Activated CD8-positive, alpha-beta T cell treated with anti-CD3 and anti-CD28 coated beads, Interleukin-2, amount 10 ng/mL, durations not matched to agents 7 days and 5 days (primary cell): ENCODE data around the gene HDAC9. TPM values are rescaled to one million over a fixed set of nuclear protein-coding genes. Genes with fewer than 3 reads are reported as not detected.

Experiments
- ATAC-seq: fragments of 150-1000 bp; cut with Tn5 transposase; one replicate; pipeline ENCODE4 v1.10.0; 2021; ENCODE audit warnings: moderate library complexity
- CTCF ChIA-PET: fragments of 350-600 bp; sonication (Branson Sonifier 250); formaldehyde crosslinking; loops from one replicate; lab custom pipeline; 2021; ENCODE audit warnings: antibody characterized with exemption; lab: Charles Lee
- POLR2A ChIA-PET: fragments of 350-600 bp; sonication (Branson Sonifier 250); formaldehyde crosslinking; loops from one replicate; lab custom pipeline; 2021; ENCODE audit warnings: antibody characterized with exemption; lab: Charles Lee
- DNase-seq: peaks from one replicate; pipeline ENCODE4 v3.0.0-alpha.2; 2020
- H3K27ac Mint-ChIP-seq: one replicate; pipeline ENCODE4 v1.8.0; 2021; ENCODE audit warnings: mild to moderate bottlenecking, mixed read lengths
- H3K27me3 Mint-ChIP-seq: one replicate; pipeline ENCODE4 v1.8.0; 2021; ENCODE audit warnings: low read depth, mixed read lengths
- H3K36me3 Mint-ChIP-seq: one replicate; pipeline ENCODE4 v1.8.0; 2021; ENCODE audit warnings: low read depth, mixed read lengths
- H3K4me1 Mint-ChIP-seq: one replicate; pipeline ENCODE4 v1.8.0; 2021; ENCODE audit warnings: low read depth, mixed read lengths
- H3K4me3 Mint-ChIP-seq: one replicate; pipeline ENCODE4 v1.8.0; 2021; ENCODE audit warnings: mild to moderate bottlenecking, mixed read lengths
- H3K9me3 Mint-ChIP-seq: one replicate; pipeline ENCODE4 v1.8.0; 2022; ENCODE audit warnings: mixed read lengths; ENCODE audit not compliant: insufficient read depth
- total RNA-seq, 2 experiments: library from RNA; stranded (reverse); gene quantifications; one replicate each; pipeline ENCODE4 v1.2.3, GENCODE V29; 2021

HDAC9 gene
- total RNA-seq, 2 experiments from 2014 or later, result 0.92 to 1.4 TPM

- POLR2A ChIA-PET, result no interaction called here
Measured at GRCh38 chr7:18894155-18894554, 398.6 kb downstream of the HDAC9 start.

GRCh38 chr7:18895456-18895855 is 399.9 kb downstream of the HDAC9 start:
- DNase-seq (no peak), ATAC-seq (no peak)
- Mint-ChIP-seq H3K27me3 (no peaks in the 10 kb centered on the region), H3K27ac (no peak overlapping the region), H3K4me1 (no peaks in the 10 kb centered on the region), H3K4me3 (no peak overlapping the region), H3K9me3 (peaks cover 2% of the 10 kb centered on the region), H3K36me3 (no peaks in the 10 kb centered on the region)
- CTCF ChIA-PET, result no interaction called here
- POLR2A ChIA-PET, result no interaction called here

More at GRCh38 chr7:18894155-18894554, 398.6 kb downstream of the HDAC9 start:
- CTCF ChIA-PET, result no interaction called here
- Mint-ChIP-seq H3K9me3 (peaks cover 4% of the 10 kb centered on the region), H3K36me3 (no peaks in the 10 kb centered on the region), H3K4me3 (no peak overlapping the region), H3K27me3 (no peaks in the 10 kb centered on the region), H3K4me1 (no peaks in the 10 kb centered on the region), H3K27ac (no peak overlapping the region)
- no peak for ATAC-seq
- DNase-seq, result no peak

DNA sequence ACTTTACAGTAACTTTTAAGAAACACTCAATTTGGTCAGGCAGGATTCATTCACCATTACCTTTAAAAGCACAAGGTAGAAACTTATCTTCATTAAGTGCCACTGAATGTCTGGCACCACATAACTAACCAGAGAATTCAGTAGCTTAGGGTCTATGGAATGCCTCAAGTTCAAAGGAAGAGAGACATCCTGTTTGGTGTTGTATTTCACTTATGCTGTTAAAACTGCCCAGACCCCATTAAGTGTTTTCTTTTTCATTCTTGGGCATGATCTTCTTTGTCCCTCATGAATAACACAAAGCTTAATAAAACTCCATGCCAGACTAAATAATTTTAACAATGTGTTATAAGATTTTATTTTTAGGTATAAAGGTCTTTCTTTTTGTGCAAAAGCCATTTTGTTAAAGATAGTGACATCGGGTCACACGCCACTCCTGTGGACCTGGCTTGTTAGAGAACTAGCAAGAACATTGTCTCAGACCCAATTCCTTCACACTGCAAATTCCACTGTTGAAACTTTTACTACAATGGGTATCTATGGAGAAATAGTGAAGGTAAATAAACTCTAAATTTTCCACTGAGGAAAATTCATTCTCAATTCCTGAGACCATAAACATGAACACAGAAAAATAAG is 400.9 kb downstream of the HDAC9 start:
- no peak for DNase-seq
- Mint-ChIP-seq H3K9me3 (no peaks in the 10 kb centered on the region), H3K4me3 (no peak overlapping the region), H3K27ac (no peak overlapping the region), H3K4me1 (no peaks in the 10 kb centered on the region), H3K36me3 (no peaks in the 10 kb centered on the region), H3K27me3 (no peaks in the 10 kb centered on the region)
- POLR2A ChIA-PET, result no interaction called here
- ATAC-seq, result no peak
- CTCF ChIA-PET, result no interaction called here

- DNase-seq, result no peak
- H3K9me3 Mint-ChIP-seq, result no peaks in the 10 kb centered on the region
- H3K36me3 Mint-ChIP-seq, result no peaks in the 10 kb centered on the region
- no peak overlapping the region for H3K27ac Mint-ChIP-seq
- H3K4me1 Mint-ChIP-seq, result no peaks in the 10 kb centered on the region
- ChIA-PET CTCF (no interaction called here), POLR2A (no interaction called here)
- H3K4me3 Mint-ChIP-seq, result no peak overlapping the region
- ATAC-seq, result no peak
- H3K27me3 Mint-ChIP-seq, result no peaks in the 10 kb centered on the region
Measured at GRCh38 chr7:18900236-18900635, 404.7 kb downstream of the HDAC9 start.

DNA sequence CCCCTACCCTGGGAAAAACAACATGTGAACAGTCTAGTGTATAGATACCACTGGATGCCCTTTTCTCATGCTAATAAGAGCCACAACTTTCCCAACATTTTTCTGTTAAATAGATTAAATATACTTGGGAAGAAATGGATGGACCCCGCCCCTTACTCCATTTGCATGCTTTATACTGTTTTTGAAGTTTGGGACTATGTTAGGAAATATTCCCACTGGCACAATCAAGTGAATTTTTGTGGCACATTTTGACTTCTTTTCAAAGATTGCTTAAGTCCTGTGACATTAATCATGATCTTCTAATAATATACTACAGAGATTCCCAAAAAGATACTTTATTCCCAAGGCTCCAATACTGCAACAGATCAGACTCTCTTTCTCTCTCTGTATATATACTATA is 405.3 kb downstream of the HDAC9 start:
- no peak overlapping the region for H3K4me3 Mint-ChIP-seq
- DNase-seq (no peak), ATAC-seq (no peak)
- no peaks in the 10 kb centered on the region for H3K27me3 Mint-ChIP-seq
- H3K36me3 Mint-ChIP-seq, result no peaks in the 10 kb centered on the region
- H3K9me3 Mint-ChIP-seq, result no peaks in the 10 kb centered on the region
- POLR2A ChIA-PET, result no interaction called here
- H3K4me1 Mint-ChIP-seq, result no peaks in the 10 kb centered on the region
- CTCF ChIA-PET, result no interaction called here
- no peak overlapping the region for H3K27ac Mint-ChIP-seq

DNA sequence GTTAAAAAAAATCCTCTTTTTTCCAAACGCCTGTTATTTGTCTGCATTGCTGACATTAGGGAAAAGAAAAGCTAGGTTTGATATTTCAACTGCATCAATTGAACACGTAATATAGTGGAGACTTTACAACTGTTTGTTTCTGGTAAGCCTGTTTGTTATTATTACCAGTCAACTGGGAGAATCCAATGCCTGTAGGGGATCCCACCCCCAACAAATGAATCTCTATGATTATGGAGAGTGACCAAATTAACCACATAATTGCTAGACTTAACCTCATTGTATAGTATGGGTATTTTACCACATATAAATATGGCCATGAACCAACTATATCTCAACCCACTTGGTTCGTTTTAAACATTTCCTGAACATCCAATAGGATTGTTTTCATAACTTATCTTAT is 405.8 kb downstream of the HDAC9 start:
- no peak for DNase-seq
- Mint-ChIP-seq H3K4me1 (no peaks in the 10 kb centered on the region), H3K36me3 (no peaks in the 10 kb centered on the region), H3K27ac (no peak overlapping the region), H3K9me3 (no peaks in the 10 kb centered on the region), H3K4me3 (no peak overlapping the region), H3K27me3 (no peaks in the 10 kb centered on the region)
- ChIA-PET CTCF (no interaction called here), POLR2A (no interaction called here)
- ATAC-seq, result no peak

DNA sequence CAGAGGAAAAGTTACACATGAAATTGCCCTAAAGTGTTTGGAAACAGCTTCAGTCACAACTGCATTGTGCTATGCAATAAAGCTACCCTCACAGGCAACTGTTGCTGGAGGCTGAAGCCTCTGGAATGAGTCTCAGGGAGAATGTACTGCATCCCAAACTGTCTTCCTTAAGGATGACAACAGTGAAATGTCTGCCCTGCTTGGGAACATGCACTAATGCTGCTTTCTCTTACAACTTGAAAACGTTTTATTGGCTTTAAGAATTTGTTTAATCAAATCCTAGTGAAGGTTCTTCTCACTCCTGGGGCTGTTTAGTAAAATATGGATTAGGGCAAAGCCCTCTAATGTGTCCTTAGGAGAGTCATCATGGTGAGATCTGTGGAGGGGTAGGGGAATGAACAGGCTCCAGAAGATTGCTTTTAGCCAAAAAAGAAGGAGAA is 406.5 kb downstream of the HDAC9 start:
- Mint-ChIP-seq H3K36me3 (no peaks in the 10 kb centered on the region), H3K4me3 (no peak overlapping the region), H3K4me1 (no peaks in the 10 kb centered on the region), H3K9me3 (no peaks in the 10 kb centered on the region), H3K27me3 (no peaks in the 10 kb centered on the region), H3K27ac (no peak overlapping the region)
- ChIA-PET POLR2A (no interaction called here), CTCF (no interaction called here)
- DNase-seq (no peak), ATAC-seq (no peak)

GRCh38 chr7:18902892-18903291 is 407.3 kb downstream of the HDAC9 start:
- ATAC-seq, result no peak
- Mint-ChIP-seq H3K4me3 (no peak overlapping the region), H3K27me3 (no peaks in the 10 kb centered on the region), H3K36me3 (no peaks in the 10 kb centered on the region), H3K9me3 (no peaks in the 10 kb centered on the region), H3K4me1 (no peaks in the 10 kb centered on the region), H3K27ac (no peak overlapping the region)
- ChIA-PET CTCF (no interaction called here), POLR2A (no interaction called here)
- DNase-seq, result no peak

- CTCF ChIA-PET, result no interaction called here
- ATAC-seq, result no peak
- Mint-ChIP-seq H3K9me3 (no peaks in the 10 kb centered on the region), H3K4me1 (no peaks in the 10 kb centered on the region), H3K27ac (no peak overlapping the region), H3K4me3 (no peak overlapping the region), H3K27me3 (no peaks in the 10 kb centered on the region), H3K36me3 (no peaks in the 10 kb centered on the region)
- DNase-seq, result no peak
- POLR2A ChIA-PET, result no interaction called here
Measured at GRCh38 chr7:18903695-18904094, 408.1 kb downstream of the HDAC9 start.

DNA sequence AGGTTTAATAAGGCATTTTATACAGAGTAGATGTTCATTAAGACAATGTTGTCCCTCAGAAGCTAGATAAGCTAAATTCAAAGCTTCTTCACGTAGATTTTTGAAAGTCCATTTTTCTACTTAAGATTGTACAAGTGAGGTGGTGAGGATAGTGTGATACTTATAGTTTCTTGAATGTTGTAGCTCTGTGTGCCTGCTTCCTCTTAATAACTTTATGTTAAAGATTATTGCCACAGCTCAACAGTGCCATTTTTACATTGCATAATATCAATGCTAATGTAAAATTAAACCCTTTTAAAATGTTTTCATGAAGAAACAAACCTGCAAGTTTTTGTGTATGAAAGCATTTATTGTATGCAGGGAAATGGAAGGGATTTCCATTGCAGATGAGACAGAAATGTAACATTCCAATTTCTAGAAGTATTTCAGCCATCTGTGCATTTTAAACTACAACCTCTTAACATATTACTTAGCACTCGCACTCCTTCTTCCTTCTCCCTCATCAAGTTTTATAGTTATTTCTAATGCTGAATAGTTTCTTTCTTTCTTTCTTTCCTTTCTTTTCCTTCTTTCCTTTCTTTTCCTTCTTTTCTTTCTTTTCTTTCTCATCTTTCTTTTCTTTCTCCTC is 409.9 kb downstream of the HDAC9 start:
- POLR2A ChIA-PET, result no interaction called here
- Mint-ChIP-seq H3K27ac (no peak overlapping the region), H3K9me3 (no peaks in the 10 kb centered on the region), H3K36me3 (no peaks in the 10 kb centered on the region), H3K27me3 (no peaks in the 10 kb centered on the region), H3K4me1 (no peaks in the 10 kb centered on the region), H3K4me3 (no peak overlapping the region)
- CTCF ChIA-PET, result no interaction called here
- no peak for DNase-seq
- no peak for ATAC-seq

GRCh38 chr7:18906901-18907300 is 411.4 kb downstream of the HDAC9 start:
- ATAC-seq, result no peak
- Mint-ChIP-seq H3K4me3 (no peak overlapping the region), H3K9me3 (peaks cover 10% of the 10 kb centered on the region), H3K27ac (no peak overlapping the region), H3K36me3 (no peaks in the 10 kb centered on the region), H3K4me1 (no peaks in the 10 kb centered on the region), H3K27me3 (no peaks in the 10 kb centered on the region)
- CTCF ChIA-PET, result no interaction called here
- no peak for DNase-seq
- POLR2A ChIA-PET, result no interaction called here

DNA sequence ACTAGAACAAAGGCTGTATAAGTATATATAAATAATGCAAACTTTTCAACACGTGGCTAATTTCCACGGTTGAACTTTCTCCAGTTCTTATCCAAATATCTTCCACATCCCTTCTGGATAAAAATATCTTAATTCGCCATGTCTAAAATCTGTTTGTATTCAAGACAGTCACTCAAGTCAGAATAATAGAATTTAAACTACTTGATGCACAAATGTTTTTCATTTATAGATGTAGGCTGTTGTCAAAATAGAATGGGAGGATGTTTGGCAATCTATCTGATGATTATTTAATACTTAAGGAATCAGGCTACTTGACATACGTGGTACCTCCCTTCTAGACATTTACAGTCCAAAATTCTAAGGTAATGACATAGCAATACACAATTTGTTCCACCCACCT is 417.6 kb downstream of the HDAC9 start:
- no peak for ATAC-seq
- POLR2A ChIA-PET, result no interaction called here
- Mint-ChIP-seq H3K9me3 (peaks cover 15% of the 10 kb centered on the region), H3K27ac (no peak overlapping the region), H3K27me3 (no peaks in the 10 kb centered on the region), H3K4me1 (no peaks in the 10 kb centered on the region), H3K36me3 (no peaks in the 10 kb centered on the region), H3K4me3 (no peak overlapping the region)
- CTCF ChIA-PET, result no interaction called here
- no peak for DNase-seq

- H3K9me3 Mint-ChIP-seq, result peaks cover 16% of the 10 kb centered on the region
- ChIA-PET POLR2A (no interaction called here), CTCF (no interaction called here)
- no peak for ATAC-seq
- H3K27ac Mint-ChIP-seq, result no peak overlapping the region
- H3K4me3 Mint-ChIP-seq, result no peak overlapping the region
- H3K36me3 Mint-ChIP-seq, result no peaks in the 10 kb centered on the region
- H3K4me1 Mint-ChIP-seq, result no peaks in the 10 kb centered on the region
- no peak for DNase-seq
- no peaks in the 10 kb centered on the region for H3K27me3 Mint-ChIP-seq
Measured at GRCh38 chr7:18916826-18917225, 421.3 kb downstream of the HDAC9 start.
